SU-DHL-6 (cell line): ENCODE measurements around the gene EPHB2.

Experiments
- EZH2phosphoT487 ChIP-seq: fragments of 200-600 bp; sonication (generic), shearing (Covaris generic); conservative IDR thresholded peaks from 2 replicates; pipeline ENCODE4 v1.6.1; 2018; ENCODE audit warnings: mild to moderate bottlenecking, antibody characterized with exemption, low read length, moderate library complexity, mixed read lengths
- TF ChIP-seq, protein P1 (sequence below): fragments of 200-600 bp; sonication (generic); IDR thresholded peaks from one replicate; pipeline ENCODE4 v1.5.1; 2017; ENCODE audit warnings: antibody characterized with exemption, mild to moderate bottlenecking, low read length, moderate library complexity; ENCODE audit not compliant: insufficient read depth, poor library complexity, severe bottlenecking

DNA sequence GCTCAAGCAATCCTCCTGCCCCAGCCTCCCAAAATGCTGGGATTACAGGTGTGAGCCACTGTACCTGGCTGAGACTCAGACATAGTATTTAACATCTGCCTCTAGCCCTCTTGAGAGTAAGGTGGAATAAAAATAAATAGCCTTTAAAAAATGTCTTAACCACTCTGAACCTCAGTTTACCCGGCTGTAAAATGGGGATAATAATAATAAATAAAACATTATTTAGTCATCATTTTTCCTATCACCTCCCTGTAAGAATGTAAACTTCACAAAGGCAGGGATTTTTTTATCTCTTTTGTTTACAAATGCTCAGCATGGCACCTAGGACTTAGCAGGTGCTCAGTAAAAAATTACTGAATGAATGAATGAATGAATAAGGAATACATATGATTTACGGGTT is 17.2 kb downstream of the EPHB2 start:
- TF ChIP-seq, protein P1, sequence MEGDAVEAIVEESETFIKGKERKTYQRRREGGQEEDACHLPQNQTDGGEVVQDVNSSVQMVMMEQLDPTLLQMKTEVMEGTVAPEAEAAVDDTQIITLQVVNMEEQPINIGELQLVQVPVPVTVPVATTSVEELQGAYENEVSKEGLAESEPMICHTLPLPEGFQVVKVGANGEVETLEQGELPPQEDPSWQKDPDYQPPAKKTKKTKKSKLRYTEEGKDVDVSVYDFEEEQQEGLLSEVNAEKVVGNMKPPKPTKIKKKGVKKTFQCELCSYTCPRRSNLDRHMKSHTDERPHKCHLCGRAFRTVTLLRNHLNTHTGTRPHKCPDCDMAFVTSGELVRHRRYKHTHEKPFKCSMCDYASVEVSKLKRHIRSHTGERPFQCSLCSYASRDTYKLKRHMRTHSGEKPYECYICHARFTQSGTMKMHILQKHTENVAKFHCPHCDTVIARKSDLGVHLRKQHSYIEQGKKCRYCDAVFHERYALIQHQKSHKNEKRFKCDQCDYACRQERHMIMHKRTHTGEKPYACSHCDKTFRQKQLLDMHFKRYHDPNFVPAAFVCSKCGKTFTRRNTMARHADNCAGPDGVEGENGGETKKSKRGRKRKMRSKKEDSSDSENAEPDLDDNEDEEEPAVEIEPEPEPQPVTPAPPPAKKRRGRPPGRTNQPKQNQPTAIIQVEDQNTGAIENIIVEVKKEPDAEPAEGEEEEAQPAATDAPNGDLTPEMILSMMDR, result no peak
- TF ChIP-seq EZH2phosphoT487, result no peak
